GM21619 (cell line): ENCODE measurements around the gene HID1.
"Not testable (repeated sequence)": the region's sequence is repeated elsewhere in the genome, so short reads cannot be mapped to it uniquely, and the experiment has no call there.

Experiments
- ATAC-seq: cut with Tn5 transposase; IDR thresholded peaks from one replicate; pipeline ENCODE4 v1.9.1; 2021; ENCODE audit not compliant: unreplicated experiment

The HID1 gene

DNA sequence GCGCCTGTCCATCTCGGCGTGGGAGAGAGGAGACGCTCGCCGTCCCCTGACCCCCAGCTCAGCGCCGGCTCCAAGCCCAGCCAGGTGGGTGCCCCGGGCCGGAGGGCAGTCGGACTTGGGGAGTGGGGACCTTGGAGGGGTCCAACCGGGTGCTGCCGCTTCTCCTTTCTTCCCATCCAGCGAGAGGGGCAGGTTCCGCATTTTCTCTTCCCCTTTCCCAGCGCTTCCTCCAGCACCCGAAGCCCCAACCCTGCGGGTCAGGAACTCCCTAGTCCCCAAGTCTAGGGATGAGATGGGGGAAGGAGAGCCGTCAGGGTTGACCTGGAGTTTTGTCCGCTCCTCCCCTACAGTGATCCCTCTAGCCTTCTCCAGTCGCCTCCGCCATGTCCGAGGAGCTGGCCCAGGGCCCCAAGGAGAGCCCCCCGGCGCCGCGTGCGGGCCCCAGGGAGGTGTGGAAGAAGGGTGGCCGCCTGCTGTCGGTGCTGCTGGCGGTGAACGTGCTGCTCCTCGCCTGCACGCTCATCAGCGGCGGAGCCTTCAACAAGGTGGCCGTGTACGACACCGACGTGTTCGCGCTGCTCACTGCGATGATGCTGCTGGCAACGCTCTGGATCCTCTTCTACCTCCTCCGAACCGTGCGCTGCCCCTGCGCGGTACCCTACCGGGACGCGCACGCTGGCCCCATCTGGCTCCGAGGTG lies 48.2 kb downstream of the HID1 start, which contains the start of gene OTOP2:
TSS of gene OTOP2 (plus strand) at position 24 of the 699 bp plus-strand sequence. CDS start at position 384, 360 bp downstream.
- no peak for ATAC-seq

DNA sequence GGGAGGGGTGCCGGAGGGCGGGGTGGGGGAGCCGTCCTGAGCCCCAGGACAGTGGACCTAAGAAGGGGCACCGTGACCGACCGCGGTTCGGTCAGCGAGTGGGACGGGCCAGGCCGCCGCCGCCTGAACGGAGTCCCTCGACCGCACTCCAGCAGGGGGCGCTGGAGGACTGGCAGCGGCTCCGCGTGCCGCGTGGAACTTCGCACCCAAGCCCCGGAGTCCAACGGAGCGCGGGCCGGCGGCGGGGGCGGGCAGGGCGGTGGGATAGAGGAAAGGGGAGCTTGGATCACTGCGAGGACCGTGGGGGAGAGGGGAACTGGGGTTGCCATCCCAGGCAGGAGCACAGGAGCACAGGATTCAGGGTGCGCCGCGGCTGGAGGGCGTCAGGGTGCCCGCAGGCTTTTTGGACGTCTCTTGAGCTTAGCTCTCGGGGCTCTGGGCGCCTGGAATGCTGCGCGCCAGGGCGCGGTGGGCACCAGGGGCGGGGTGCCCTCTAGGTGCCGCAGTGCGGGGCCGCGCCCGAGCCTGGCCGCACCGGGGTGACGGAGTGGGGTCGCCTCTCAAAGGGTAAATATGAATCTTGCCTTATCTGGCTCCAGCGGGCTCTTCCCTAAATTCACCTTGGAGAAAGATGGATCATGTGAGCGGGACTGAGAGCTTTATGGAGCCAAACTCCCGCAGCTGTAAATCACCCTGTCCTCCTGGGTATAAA lies 48.9 kb downstream of the HID1 start:
- no peak for ATAC-seq

DNA sequence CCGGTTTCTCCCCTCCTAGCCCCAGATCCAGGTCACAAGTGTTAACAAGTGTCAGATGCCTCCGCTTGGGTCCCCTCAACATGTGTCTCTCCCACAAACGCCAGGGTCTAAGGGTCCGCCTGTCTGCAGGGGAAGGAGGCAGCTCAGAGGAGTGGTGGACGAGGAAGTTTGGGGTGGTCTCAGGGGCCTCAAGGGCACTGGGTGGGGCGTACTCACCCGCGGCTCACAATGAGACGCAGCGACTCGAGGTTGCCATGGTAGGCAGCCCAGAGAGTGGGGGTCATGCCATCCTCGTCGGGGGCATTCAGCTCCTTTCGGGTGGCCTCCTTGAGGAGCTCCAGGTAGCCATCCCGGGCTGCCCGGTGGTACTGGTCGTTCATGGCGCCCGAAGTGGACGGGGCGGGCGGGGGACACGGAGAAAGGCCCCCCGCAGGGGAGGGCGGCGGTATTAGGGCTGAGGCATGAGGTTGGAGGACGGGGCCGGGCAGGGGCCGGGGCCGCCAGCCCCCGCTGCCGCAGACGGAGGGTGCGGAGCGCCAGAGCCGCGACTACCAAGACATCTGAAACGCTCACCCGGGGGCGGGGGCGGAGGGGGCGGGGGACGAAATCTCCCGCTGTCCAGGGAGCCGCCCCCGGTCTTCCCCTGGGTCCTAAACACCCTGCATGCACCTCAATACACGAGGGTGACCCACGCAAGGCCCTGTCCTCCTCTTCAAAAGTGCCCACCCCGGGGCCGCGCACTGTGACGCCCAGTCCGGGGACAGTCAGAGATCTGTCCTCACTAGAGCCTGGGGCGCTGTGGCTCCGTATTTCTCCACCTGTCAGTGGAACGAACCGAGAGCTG lies 49.6 kb downstream of the HID1 start, which contains the start of gene USH1G:
TSS of gene USH1G (minus strand) at position 562 of the 844 bp plus-strand sequence. CDS start at position 380, 182 bp downstream.
- ATAC-seq: no peak

DNA sequence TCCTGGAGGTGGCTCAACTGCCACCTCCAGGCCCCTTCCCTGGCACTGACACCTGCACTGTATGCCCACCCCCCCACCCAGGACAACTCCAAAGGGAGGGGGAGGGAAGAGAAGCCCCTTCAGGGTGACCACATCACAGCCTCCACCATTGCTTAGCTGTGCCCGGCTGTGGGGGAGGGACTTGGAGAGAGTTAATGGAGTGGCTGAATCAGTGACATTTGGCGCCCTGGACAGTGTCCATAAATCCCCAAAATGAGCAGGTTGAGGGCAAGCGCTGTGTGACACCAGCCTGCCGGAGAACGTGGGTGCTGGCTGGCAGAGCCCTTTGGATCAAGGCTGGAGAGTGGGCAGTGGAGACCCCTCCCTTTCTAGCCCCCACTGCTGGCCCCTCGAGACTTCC lies 50.4 kb downstream of the HID1 start:
- no peak for ATAC-seq

DNA sequence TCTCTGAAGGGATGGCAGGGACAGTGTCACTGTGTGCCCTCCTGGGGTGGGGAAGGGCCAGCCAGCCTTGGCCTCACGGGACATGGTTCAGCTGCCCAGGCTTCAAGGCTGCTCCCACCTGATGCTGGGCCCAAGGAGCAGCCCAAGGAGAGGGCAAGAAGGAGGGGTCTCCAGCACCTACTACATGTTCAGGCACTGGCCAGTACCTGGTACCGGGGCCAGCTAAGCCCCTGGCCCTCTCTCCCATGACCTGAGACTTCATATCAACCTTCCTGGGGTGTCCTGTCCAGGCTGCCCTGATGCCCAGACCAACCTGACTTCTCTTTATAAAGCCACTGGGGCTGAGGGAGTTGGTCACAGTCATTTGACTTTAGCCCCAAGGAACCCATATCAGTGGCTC lies 50.8 kb downstream of the HID1 start:
- ATAC-seq: no peak

DNA sequence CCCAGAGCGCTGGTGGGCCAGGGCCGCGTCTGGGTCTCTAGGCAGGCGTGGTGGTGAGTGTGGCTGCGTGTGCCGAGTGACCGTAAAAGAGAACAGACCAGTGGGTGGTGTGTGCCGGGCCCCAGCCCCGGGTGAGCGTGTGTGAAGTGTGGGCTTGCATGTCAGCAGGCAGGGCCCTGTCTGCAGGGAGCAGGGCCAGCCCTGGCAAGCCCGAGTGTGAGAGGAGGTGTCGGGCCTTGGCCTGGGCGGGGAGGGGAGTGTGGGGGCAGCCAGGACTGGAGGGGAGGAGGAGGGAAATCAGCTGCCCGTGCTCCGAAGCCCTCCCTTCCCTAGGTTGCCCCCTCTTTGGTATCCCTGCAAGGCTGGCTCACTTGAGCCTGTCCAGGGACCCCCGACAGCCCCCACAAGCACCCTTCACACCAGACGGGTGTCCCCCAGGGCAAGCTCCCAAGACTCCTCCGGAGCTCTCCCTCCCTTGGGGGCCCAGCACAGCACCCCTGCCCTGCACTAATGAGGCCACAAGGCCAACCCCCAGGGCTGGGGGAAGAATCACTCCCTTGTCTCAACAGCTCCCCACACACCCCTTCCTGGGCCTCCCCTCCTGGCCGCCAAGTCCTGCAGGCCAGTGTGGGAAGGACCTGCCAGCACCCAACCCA lies 51.4 kb downstream of the HID1 start:
- no peak for ATAC-seq

DNA sequence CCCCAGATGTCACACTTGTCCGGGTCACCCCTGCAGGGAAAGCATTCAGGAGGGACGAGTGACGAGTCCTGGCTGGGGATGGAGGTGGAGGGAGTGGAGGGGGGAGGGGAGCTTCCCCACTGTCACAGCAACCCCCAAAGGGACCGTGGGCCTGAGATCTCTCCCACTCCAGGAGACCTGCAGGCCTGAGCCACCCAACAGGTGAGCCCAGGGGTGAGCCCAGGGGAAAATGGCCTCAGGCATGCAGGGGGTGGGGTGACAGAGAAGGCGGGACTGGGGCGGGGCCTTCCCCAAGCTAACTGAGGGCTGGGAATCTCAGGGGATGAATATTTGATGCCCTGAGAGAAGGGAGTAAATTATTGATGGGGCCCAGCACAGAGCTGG lies 51.9 kb downstream of the HID1 start:
- ATAC-seq: no peak

DNA sequence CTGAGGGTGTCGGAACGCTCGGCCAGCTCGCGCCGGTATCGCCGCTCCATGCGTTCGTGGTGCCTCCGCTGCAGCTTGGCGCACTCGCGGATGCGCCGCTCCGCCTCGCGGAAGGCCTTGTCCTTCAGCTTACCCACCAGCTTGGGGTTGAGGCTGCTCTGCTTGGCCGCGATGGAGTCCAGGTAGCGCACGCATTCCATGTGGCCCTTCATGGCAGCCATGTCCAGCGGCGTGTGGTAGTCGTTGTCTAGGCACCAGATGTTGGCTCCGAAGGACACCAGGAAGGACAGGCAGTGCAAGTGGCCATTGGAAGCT lies 52.3 kb downstream of the HID1 start:
- no peak for ATAC-seq

DNA sequence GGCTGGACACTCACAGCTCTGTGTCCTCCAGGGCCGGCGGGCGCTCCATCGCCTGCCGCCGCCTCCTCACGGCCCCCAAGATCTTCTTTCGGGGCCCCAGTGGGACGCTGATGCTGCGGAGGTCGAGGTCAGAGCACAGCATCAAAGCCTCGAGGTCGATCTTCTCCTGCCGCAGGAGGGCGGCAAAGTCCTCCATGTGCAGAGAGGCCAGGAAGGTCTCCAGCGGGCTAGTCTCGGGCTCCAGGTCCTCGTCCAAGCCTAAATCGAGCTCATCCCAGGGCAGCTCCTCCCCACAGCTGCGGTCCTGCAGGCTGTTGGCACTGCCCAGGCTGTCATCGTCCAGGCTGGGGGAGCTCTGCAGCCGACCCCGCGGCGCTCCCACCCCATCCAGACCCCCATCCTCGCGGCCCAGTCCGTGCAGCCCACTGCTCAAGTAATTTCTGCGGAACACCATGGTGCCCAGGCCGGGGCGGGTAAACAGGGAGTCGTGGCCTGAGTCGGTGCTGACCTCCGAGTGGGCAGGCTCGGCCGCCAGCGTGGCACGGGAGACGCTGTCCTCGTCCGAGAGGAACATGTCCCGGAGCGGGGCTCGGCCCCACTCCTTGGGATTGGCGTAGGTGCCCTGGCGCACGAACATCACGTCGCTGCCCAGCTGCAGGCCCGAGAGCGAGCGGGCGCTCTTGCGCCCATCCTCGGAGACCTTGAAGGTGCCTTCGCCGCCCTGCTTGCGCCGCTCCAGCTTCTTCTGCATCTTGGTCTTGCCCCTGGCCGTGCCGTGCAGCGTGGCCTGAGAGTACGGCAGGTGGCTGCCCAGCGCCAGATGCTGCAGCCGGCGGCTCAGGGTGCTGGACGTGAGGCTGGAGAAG lies 52.9 kb downstream of the HID1 start:
- no peak for ATAC-seq

DNA sequence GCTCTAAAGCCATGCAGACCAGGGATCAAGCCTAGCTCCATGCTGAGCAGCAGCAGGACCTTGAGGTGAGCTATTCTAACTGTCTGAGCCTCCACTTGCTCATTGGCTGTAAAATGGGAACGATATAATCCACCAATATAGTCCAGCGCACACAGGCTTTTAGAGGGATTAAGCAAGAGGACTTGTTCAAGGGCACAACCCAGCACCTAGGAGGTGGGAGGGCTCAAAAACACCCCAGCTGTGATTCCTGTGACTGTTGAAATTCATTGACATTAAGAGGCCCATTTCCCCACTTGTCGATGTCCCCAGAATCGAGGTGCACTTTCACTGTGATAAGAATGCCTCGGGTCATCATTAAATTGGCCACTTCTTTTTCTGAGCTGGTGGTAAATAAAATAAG lies 53.7 kb downstream of the HID1 start:
- no peak for ATAC-seq

DNA sequence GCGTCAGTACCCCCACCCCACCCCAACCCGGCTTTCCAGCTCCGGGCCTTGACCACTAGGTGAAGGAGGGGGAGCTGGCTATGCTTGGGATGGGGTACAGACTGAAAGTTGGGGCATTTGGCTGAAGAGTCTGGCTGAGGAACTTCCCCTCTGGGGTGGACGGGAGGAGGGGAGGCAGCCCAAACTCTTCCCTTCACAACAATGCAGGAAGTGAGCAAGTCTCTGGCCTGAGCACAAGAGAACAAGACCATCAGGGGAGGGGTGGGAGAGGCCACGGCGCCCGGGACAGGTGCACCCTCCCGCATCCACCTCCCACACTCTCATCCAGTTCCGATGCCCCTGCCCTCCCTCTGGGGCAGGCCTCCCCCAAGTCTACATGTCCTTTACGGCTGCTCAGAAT lies 55.1 kb downstream of the HID1 start:
- ATAC-seq: no peak

DNA sequence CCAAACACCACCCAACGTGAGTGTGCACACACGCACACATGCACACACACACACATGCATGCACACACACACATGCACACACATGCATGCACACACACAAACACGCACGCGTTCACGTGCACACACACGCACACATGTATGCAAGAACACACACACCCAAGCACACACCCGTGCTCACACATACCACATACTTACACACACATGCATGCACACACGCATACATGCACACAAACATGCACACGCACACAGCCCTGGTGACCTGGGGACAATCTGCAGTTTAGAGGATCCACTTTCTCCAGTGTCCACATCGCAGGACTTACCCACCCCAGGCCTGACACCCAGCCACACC lies 55.7 kb downstream of the HID1 start:
- no peak for ATAC-seq

DNA sequence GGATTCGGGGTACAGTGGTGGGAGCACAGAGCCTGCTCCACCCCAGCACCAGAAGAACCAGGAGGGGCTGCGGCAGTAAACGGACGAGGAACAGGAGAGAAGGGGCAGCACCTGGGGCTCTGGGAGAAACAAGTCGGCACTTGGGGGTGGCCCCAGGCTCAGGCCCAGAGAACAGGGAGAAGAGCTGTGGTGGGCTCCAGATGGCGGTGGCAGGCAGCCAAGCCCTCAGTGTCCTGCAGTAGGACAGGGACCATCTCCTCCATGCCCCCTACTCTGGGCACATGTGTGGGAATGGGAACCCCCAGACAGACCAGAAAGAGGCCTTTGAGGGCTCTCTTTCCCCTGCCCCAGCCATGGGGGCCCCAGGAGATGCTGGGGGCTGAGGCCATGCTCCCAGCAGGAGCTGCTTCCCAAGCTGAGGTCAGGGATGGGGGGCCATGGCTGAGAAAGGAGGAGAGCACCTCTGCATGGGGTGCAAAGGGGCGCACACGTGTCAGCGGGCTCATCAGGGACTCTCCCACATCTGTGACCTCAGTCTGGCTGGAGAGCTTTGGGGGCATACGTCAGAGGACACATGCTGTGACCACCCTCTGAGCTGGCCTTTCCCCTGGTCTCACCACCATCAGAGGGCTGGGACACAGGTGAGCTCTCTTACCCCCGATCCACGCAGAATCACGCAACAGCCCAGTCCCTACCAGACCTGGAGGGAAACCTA lies 56.3 kb downstream of the HID1 start:
- ATAC-seq: no peak

DNA sequence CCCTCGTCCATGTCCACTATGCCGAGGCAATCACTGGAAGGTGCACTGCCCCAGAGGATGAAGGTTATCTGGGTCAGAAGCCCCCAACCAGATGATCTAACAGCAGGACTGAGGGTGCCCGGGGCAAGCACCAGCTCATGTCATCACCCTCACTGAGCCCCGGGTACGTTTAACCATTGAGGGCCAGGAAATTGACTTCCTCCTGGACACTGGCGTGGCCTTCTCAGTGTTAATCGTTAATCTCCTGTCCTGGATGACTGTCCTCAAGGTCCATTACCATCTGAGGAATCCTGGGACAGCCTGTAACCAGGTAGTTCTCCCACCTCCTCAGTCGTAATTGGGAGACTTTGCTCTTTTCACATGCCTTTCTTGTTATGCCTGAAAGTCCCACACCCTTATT lies 61.1 kb downstream of the HID1 start:
- not testable (repeated sequence) for ATAC-seq

DNA sequence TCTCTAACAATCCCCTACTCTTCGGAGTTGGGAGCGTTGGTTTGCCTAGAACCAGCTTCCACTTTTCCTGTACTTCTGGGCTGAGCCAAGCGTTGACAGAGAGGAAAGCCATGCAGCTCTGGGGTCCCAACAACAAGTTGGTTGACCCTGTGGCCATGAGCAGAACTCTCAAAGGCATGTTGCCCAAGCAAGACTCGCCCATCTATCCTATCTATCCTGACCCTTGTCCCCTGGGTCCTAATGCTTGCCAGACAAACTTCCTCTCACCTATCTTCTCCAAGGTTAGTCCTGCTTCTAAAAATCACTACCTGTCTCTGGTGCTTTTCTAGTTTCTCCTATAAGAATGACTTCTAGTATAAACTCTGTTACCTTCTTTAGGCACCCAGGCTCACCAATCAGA lies 63.5 kb downstream of the HID1 start:
- not testable (repeated sequence) for ATAC-seq

DNA sequence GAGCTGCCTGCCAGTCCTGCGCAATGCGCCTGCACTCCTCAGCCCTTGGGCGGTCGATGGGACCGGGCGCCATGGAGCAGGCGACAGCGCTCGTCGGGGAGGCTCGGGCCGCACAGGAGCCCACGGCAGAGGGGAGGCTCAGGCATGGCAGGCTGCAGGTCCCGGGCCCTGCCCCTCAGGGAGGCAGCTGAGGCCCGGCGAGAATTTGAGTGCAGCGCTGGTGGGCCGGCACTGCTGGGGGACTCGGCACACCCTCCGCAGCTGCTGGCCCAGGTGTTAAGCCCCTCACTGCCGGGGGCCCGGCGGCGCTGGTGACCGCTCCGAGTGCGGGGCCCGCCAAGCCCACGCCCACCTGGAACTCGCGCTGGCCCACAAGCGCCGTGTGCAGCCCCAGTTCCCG lies 65.5 kb downstream of the HID1 start:
- no peak for ATAC-seq

DNA sequence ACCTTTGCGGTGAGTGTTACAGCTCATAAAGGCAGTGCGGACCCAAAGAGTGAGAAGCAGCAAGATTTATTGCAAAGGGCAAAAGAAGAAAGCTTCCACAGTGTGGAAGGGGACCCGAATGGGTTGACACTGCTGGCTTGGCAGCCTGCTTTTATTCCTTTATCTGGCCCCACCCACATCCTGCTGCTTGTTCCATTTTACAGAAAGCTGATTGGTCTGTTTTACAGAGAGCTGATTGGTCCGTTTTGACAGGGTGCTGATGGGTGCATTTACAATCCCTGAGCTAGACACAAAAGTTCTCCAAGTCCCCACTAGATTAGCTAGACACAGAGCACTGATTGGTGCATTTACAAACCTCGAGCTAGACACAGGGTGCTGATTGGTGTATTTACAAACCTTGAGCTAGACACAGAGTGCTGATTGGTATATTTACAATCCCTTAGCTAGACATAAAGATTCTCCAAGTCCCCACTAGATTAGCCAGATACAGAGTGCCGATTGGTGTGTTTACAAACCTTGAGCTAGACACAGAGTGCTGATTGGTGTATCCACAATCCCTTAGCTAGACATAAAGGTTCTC lies 66.3 kb downstream of the HID1 start:
- not testable (repeated sequence) for ATAC-seq

DNA sequence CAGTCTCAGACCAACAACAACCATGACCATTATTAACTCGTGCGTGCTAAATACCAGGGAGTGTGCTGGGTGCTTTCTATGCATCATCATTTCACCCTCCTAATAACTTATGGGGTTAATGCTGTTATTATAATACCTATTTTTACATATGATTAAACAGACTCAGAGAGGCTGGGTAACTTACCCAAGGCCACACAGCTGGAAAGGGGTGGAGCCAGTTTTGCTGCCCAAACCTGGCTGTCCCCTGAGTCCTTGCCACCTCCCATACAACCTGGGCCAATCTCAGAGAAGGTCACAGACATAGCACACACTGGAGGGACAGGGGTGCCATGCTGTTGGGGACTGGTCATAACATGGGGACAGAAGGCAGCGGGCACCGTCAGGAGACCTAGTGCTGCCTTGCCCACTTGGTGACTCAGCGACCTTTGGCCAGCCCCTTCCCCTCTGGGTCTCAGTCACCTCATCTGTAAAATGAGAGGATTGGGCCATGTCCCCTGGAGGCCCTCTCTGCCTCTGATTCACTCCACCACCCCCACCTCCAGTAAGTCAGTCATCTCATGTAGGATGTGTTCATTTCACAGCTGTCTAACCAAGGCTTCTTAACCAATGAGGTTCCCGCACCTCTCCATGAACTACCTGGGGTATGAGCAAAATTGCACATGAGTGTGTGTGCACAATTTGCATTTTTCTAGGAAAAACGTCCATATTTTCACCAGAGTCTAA lies 67.7 kb downstream of the HID1 start:
- ATAC-seq: no peak

DNA sequence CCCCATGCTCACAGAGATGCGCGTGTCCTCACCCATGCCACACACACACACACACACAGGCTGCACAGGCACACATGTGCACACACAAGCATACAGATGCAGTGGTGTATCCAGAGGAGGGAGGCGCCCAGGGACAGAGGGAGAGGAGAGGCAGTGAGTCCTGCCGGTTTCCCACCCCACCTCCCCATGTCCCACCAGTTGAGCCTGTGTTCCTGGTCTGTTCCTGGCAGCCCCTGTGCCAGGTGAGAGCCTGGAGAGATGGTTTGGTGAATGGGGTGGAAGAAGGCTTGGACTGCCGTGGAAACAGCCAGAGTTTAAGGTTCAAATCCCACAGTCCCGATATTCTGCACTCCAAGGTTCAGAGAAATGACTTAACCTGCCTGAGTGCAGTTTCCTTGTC lies 68.9 kb downstream of the HID1 start:
- no peak for ATAC-seq
